Suppressor macrophage (primary cell): ENCODE results near the gene CCL16.
A peak's percentile ranks its signal among the peaks of the same experiment; 100 is the strongest.

Source experiments
- DNase-seq, 4 experiments: peaks; one replicate each; pipeline ENCODE4 v3.0.0-alpha.2; 2020 to 2022

Gene CCL16

DNA sequence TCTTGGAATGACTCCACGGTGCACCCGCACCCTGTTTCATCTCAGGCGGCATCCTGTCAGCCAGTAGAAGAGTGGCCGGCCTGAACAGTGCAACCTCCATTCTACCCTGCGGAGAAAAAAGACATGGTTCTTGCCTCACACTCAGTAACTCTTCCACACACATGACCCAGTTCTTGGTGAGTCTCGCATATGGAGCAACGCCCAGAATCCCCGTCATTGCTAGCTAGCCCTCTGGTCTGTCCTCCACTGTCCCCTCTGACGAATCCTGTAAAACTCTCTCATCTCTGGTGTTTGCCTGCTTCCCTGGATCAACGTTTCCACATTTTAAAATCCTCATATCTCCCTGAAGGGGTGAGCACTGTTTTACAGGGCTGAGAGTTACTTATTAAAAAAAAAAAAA is 46.5 kb downstream of the CCL16 start:
- no peak for DNase-seq

DNA sequence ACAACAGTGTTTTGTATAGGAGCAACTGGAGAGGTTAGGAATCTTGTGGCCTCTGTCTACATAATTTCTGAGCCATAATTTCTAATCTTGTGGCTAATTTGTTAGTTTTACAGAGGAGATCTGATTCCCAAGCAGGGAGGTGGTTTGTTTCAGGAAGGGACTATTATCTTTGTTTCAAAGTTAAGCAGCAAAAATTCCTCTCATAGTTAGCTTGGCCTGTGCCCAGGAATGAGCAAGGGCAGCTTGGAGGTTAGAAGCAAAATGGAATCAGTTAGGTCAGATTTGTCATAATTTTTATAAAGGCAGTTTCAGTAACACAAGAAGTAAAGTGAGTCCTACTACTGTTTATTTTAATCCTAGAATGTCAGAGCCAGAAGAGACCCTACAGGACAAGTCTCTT is 48.7 kb downstream of the CCL16 start:
- DNase-seq, result no peak

DNA sequence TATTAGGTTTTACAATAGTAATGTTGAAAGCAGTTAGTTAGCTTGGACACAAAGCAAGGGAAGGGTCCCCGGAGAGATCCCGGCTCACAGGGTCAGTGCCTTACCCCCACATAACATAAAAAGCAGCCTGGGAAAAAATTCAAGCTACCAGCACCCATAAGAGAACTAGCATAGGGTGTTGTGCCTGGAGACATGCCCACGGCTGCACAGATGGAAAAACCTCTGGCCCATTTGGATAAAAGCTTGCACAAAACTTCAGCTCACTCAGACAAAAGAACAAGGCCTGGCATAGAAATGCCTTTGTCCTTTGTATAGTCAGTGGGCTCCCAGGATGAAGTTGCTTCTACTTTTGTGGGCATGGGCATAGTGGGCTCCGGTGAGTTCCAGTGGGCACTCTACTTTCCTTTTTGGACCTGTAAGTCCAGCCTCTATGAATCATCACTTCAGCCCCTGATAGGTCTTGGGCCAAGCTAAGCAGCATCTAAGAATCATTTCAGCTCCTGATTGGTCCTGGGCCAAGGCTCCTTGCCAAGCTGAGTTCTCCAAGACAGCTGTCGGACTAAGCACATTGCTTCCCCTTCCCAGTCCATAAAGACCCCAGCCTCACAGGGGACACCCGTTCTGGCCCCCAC is 49.4 kb downstream of the CCL16 start:
- DNase-seq, result no peak

DNA sequence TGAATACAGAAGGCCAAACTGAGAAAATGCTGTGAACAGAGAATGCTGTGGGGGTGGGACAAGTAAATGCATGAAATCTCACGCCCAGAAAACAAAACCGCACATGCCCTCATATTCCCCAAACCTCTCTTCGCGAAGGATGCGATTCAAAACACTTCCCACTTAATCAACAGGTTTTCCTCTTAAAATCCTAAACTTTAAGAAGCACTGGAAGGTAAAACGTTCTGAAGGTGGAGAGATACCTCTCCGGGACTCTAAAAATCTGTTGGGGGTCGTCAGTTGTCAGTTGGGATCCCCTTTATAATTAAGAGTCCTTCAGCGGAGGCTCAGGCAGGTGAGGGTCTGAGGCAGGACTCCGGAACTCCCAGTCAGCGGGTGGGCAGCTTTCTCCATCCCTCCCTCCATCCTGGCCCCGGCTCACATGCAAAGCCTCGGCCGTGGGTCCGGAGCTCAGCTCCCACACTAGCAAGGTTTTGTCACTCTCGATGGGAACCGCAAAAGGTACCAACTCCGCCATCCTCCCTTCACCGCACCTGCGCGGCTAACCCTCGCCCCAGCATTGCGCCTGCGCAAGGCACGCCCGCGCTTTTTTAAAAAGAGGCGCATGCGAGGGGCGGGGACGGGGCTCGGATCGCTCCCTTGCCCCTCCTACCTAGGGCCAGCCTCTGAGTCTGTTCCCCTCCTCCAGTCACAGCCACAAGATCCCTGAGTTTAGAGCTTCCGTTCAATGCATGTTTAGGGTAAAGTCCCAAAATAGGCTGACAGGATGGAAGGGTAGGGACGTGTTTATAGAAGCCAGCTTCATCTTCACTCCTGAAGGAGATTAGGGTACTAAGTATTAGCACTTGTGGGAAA is 50.9 kb downstream of the CCL16 start, which contains the start of gene RDM1:
Gene RDM1, minus strand, starts transcription at position 563 of the 855 bp plus-strand sequence. Its CDS starts 46 bp downstream, at position 517.
- peak; percentile 75 to 91 (median 86) for DNase-seq

DNA sequence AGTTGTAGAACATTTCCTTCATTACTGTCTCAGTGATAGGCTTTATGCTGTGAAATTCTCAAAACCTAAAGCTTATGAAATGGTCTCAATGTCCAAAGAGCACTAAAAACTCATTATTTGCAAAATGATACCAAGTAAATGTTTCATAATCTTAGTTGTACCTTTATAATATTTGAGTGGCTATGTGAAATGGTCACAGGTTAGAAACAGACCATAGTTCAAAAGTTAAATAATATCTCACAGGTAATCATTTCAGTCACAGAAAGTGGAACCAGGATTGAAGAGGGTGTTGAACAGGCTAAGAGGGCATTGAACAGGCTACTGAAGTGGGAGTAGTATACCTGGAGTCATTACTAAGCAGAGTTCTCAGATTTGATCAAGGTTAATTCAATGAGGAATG is 53.6 kb downstream of the CCL16 start:
- no peak for DNase-seq
